NCI-H2227 (cell line): ENCODE results near the gene CCHCR1.
"Not testable (repeated sequence)": the region's sequence is repeated elsewhere in the genome, so short reads cannot be mapped to it uniquely, and the experiment has no call there.

Source experiments
- DNase-seq: peaks from one replicate; lab custom pipeline; 2025; ENCODE audit not compliant: unreplicated experiment; lab: John Stamatoyannopoulos, UW

CCHCR1 gene, protein sequence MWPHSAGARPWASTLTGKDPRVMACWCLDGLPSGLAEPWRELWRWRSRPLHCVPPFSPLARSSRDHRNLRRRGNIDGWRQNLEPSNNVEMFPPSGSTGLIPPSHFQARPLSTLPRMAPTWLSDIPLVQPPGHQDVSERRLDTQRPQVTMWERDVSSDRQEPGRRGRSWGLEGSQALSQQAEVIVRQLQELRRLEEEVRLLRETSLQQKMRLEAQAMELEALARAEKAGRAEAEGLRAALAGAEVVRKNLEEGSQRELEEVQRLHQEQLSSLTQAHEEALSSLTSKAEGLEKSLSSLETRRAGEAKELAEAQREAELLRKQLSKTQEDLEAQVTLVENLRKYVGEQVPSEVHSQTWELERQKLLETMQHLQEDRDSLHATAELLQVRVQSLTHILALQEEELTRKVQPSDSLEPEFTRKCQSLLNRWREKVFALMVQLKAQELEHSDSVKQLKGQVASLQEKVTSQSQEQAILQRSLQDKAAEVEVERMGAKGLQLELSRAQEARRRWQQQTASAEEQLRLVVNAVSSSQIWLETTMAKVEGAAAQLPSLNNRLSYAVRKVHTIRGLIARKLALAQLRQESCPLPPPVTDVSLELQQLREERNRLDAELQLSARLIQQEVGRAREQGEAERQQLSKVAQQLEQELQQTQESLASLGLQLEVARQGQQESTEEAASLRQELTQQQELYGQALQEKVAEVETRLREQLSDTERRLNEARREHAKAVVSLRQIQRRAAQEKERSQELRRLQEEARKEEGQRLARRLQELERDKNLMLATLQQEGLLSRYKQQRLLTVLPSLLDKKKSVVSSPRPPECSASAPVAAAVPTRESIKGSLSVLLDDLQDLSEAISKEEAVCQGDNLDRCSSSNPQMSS

DNA sequence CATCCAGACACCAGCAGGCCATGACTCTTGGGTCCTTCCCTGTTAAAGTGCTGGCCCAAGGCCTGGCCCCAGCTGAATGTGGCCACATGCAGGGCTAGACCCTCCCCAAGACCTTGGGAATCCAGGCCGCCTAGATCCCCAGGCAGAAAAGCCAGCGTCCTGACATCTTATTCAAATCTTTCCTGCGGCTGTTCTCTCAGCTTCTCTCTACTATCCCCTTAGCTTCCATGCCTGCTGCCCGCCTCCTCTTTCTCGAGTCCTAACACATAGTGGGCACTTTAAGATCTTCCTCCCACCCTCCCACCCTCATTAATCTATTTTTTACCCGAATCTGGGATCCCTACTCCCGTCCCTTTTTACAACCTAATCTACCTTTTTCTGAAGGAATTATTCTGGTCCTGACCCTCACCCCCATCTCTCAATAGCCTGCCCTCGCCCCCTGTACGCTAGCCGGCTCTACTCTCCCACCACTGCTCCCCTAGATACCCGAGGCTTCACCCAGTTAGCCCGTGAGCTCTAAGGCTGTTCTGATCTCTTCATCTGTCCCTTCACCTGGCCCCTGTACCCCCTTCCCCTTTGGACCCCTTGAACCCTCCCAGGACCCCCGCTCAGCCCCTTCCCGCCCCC is at the start of gene CCHCR1:
CCHCR1 (minus strand) TSS at position 290 of the 627 bp plus-strand sequence; CDS start at position 88, 202 bp downstream.
- DNase-seq = peak; percentile 33

DNA sequence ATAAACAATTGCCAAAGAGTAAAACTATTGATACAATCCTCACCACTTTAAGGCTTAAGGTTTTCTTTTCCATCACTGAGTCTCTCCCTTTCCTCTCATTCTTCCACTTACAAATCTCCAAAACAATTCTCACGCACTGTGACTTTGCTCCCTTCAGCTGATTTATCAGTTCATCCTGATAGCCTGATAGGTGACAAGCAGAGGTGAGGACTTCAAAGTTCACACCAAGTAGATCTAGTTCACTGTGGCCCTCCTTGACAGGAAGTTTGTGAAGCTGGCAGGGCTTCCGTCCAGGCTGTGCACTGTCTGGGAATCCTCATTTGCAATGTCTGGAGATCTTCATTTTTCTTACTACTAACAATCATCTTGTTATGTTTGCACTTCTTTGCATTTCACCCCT is 48.0 kb upstream of the CCHCR1 start:
- DNase-seq = no peak

DNA sequence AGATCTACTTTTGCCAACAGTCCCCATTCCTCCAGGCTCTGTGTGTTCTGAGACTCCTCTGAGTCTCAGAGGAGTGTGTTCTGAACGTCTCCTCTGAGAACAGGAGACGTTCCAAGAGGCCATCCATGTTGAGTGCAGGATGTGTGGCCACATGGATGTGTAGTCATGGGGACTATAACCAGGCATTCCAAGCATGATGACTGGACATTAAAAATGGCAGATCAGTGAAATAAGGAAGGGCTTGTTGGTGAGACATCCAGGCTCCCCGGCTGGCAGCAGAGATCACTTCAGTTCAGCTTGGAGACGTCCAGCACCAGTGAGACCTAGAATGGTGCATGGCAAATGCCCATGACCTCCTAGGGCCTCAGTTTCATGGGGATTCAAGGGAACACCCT is 47.1 kb upstream of the CCHCR1 start:
- no peak for DNase-seq

DNA sequence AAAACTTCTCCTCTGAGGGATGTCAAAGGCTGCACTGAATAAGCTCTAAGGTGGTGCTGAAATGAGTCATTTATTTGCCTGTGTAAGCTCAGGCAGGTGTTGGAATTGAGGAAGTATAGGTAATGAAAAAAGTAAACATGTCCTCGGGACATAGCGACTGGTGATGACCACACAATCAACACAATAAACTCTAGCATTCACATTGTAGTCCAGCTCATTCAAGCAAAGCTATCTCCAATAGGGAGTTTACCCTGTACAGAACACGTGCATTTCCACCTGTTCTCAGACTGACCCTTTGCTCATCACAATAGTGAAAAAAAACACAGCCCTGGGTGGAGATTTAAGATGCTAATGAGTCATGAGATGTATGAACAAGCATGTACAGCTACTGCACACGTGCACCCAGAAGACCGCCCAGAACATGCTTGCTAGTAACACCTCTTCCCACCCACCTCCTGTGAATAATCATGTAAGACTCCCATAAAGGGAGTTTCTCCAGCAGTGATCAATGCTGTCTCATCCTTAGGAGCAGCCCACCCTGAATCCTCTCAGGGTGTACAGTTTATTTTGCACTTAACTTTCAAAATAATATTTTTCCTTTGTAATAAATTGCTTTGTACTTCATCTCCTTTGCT is 45.9 kb upstream of the CCHCR1 start:
- peak; percentile 26 for DNase-seq

DNA sequence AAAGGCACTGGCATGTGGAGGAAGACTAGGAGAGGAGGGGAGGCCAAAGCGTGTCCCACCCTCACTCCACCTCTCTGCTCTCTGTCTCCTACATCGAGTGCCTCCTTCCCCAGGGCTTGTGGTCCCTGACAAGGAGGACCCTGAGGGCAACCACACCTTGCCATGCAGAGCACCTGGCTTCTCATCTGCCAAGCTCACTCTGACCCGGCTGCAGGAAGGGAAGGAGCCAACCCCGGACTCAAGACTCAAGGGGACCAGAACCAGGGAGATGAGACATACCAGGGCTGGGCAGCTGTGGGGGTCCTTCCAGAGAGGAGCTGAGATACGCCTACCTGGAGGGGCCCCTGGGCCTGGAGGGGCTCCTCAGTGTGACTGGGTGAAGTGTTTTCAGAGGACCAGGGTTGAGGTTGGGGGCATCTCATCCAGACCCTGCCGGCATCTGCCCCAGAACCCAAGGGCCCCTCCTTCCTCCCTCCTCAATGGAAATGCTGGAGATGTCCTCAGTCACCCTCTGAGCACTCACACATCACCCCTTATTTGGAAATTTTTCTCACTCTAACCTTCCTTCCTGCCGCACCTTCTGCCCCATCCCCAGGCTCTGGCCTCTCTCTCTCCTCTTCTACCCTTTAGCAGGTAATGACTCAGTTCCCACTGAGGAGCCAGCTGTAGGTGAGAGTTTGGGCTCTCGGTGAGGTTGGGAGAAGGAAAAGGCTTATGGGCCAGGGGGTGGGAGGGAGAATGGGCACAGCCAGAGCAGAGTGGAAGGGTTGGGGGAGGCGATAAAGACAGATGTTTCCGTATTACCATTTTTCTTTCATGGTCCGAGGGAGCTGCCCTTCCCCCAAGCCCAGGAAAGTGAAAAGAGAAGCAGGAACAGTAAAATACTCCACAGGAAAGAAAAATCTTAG is 44.9 kb upstream of the CCHCR1 start:
- DNase-seq = no peak

DNA sequence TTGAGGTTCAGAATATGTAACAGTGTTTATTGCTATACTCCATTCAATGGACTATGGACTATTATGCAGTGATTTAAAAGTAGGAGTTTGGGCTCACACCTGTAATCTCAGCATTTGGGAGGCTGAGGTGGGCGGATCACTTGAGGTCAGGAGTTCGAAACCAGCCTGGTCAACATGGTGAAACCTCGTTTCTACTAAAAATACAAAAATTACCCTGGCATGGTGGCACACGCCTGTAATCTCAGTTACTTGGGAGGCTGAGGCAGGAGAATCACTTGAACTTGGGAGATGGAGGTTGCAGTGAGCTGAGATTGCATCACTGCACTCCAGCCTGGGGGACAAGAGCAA is 41.5 kb upstream of the CCHCR1 start:
- DNase-seq = not testable (repeated sequence)

DNA sequence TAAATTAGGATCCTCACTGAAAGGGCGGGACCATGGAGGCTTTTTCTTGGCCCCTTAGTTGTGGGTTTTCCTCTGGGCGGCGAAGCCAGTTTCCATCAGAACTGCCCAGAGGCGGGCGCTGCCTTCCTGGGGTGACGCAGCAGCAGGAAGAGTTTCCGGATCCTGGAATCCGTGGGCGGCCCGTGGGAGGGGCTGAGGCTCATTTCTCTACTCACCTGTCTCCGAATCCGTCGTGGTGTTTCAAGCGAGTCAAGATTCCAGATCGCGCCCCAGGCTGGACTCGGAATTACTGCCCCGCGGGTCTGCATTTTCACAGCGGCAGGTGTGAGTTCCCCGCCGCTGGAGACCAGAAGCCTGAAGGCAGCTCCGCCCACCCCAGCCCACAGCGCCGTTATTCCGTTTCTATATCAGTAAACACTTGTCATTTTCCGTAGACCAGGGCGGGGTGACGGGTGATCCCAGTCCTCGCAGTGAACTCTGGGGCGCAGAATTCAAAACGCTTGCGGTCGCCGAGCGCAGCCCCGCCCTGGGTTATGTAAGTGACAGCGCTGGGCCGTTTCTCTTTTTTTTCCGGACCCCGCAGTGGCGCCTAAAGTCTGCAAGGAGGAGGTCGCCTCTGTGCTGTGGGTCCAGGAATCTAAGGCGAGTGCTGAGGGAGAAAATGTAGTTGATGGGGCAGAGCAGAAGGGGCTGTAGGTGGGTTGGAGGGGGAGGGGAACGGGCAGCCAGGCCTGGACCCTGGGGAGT is 40.1 kb upstream of the CCHCR1 start:
- peak; percentile 89 for DNase-seq

DNA sequence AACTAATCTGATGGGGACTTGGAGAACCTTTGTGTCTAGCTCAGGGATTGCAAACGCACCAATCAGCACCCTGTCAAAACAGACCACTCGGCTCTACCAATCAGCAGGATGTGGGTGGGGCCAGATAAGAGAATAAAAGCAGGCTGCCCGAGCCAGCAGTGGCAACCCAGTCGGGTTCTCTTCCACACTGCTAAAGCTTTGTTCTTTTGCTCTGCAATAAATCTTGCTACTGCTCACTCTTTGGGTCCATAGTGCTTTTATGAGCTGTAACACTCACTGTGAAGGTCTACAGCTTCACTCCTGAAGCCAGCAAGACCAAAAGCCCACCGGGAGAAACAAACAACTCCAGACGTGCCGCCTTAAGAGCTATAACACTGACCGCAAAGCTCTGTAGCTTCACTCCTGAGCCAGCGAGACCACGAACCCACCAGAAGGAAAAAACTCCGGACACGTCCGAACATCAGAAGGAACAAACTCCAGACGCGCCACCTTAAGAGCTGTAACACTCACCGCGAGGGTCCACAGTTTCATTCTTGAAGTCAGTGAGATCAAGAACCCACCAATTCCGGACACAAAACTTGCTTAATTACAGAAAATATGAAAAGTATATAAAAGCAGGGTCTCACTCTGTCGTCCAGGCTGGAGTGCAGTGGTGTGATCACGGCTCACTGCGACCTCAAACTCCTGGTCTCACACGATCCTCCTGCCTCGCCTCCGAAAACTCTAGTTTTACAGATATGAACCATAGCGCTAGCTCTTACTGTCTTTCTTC is 38.8 kb upstream of the CCHCR1 start:
- DNase-seq = not testable (repeated sequence)

DNA sequence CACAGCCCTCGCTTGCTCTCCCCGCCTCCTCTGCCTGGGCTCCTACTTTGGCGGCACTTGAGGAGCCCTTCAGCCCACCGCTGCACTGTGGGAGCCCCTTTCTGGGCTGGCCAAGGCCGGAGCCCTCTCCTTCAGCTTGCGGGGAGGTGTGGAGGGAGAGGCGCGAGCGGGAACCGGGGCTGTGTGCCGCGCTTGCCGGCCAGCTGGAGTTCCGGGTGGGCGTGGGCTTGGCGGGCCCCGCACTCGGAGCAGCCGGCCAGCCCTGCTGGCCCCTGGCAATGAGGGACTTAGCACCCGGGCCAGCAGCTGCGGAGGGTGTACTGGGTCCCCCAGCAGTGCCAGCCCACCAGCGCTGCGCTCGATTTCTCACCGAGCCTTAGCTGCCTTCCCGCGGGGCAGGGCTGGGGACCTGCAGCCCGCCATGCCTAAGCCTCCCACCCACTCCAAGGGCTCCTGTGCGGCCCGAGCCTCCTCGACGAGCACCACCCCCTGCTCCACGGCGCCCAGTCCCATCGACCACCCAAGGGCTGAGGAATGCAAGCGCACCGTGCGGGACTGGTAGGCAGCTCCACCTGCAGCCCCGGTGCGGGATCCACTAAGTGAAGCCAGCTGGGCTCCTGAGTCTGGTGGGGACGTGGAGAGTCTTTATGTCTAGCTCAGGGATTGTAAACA is 37.8 kb upstream of the CCHCR1 start:
- not testable (repeated sequence) for DNase-seq

DNA sequence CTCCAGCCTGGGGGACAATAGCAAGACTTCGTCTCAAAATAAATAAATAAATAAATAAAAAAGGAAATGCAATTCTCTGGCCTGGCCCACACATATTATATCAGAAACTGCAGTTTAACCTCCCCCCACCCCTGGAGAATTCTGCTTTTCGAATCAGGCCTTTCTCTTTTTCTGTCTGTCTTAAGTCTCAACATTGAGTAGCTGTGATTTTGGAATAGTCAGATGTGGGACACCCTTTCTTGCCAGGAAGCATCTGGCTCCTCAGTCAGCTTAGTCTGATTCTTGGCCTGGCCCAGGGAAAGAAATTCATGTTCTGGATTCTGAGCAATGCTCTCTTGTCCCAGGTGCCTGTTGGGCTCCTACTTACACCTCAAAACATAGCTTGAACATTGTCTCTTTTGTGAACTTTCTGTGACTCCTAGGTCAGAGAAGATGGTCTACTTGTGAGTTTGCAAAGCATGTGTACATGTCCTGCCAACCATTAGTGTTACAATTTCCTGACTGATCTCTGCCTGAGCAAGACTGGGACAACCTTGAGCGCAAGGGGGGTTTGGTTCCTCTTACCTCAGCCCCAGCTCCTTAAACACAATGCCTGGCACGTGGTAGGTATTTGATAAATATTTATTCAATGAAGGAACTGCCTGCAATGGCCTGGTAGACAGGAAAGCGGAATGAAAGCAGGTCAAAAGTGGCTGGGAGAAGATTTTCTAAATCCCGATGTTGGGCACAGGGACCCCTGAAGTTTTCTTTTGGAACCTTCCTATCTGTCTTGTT is 36.6 kb upstream of the CCHCR1 start:
- no peak for DNase-seq

DNA sequence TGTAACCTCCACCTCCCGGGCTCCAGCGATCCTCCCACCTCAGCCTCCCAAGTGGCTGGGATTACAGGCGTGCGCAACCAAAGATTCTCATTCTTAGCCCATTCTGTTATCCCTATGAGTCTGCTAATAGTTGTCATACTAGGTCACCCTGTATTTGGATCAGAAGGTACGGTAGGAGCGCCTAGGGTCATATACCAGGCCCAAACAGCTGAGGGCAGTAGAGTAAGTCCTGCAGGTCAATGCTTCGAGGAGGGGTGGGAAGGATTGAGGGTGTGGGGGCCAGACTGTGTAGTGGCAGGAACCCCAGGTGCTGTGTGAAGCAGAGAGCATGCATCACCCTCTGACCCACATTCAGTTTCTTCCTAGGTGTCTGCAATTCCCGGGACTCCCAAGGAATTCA is 35.6 kb upstream of the CCHCR1 start:
- no peak for DNase-seq

DNA sequence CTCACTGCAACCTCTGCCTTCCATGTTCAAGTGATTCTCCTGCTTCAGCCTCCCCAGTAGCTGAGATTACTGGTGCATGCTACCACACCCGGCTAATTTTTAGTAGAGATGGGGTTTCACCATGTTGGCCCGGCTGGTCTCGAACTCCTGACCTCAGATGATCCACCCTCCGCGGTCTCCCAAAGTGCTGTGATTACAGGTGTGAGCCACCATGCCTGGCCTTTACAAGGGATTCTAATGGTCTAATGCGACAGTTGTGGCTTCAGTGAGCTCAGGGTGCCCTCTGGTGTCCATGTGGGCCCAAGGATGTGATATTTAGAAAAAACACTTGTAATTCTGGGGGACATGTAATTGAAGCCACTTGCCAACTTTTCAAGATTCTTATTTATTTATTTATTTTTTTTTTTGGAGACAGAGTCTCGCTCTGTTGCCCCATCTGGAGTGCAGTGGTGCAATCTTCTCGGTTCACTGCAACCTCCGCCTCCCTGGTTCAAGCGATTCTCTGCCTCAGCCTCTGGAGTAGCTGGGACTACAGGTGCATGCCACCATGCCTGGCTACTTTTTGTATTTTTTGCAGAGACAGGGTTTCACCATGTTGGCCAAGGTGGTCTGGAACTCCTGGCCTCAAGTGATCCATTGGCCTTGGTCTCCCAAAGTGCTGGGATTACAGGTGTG is 35.0 kb upstream of the CCHCR1 start:
- peak; percentile 77 for DNase-seq

DNA sequence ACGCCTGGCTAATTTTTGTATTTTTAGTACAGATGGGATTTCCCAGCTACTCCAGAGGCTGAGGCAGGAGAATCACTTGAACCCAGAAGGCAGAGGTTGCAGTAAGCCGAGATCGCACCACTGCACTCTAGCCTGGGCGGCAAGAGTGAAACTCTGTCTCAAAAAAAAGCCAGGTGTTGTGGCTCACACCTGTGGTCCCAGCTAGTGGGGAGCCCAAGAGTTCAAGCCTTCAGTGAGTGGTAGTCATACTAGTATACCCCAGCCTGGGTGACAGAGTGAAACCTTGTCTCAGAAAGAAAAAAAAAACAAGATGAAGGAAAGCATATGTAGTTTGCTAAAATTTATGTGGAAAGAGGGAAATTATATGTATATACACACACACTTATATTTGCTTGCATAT is 32.9 kb upstream of the CCHCR1 start:
- no peak for DNase-seq

DNA sequence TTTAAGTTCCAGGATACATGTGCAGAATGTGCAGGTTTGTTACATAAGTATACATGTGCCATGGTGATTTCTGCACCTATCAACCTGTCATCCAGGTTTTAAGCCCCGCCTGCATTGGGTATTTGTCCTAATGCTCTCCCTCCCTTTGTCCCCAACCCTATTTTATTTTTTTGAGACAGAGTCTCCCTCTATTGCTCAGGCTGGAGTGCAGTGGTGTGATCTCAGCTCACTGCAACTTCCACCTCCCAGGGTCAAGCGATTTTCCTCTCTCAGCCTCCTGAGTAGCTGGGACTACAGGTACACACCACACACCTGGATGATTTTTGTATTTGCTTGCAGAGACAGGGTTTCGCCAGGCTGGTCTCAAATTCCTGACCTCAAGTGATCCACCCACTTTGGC is 31.6 kb upstream of the CCHCR1 start:
- DNase-seq = not testable (repeated sequence)

DNA sequence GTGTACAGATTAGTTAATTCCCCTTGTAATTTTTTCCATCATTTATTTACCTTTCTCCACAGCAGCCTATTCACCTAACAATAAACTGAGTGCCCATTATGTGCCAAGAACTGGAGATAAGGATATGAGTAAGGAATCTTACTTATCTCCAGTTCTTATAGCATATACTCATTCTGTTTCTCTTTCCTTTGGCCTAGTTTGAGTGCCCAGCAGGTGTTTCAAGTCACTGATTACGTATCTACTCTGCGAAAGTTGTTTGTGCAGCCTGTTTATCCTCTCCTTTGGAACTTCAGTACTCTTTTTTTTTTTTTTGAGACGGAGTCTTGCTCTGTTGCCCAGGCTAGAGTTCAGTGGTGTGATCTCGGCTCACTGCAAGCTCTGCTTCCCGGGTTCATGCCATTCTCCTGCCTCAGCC is 30.2 kb upstream of the CCHCR1 start:
- DNase-seq = no peak

DNA sequence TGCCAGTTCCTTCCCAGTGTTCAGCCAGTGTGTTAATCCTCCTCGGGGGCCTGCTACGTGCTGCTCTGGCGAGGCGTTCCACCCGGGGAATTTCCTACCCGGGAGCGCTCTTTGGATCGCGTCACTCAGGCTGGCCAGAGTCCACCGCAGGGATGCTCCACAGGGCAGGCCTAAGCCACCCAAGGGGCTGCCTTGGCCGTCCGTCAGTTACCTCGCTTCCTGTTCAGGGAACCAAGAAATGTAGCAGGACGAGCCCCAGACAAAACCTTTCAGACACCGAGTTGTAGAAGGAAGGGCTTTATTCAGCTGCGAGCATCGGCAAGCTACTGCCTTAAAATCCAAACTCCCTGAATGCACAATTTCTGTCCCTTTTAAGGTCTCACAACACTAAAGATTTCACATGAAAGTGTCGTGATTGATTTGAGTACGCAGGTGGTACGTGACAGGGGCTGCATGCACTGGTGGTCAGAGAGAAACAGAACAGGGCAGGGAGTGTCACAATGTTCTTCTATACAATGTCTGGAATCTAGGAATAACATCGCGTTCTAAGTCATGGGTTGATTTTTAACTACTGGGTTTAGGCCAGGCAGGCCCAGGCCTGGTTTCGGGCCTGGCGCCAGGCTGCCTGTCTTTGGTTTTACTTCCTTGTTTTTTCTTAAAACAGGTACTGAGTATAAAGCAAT is 28.6 kb upstream of the CCHCR1 start:
- DNase-seq = no peak
